ENCODE measurements around the gene MKNK2.

MKNK2 gene

DNA sequence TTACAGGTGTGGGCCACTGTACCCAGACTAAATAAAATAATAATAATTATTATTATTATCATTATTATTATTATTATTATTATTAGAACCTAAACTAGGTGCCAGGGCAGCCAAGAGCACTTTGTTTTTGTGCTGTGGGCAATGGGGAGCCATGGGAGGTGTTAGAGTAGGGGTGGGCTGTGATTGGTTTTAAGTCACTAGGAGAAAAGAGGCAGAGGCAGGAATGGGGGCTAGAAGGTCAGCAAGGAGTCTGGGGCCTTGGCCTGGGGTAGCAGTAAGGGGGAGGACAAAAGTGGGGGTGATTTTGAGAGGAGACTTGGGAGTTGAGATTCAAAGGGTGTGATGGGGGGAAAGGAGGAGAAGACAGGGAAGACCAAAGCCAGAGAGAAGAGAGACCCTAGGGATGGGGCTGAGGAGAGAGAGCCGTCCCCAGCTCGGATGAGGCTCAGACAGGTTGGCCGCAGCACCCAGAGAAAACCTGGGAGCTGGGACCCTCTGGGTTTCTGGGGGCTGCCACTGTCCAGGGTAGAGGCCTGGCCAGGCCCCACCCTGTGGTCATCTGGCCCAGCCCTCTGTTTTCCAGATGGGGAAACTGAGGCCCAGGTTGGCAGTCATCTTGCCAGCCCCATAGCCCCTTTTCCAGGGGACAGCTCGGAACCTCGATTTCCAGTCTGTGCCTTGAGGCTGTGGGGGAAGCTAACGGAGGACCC is 17.8 kb downstream of the MKNK2 start:
- no peak for FAIRE-seq
- DNase-seq (ENCODE audit: low spot score): no peak

DNA sequence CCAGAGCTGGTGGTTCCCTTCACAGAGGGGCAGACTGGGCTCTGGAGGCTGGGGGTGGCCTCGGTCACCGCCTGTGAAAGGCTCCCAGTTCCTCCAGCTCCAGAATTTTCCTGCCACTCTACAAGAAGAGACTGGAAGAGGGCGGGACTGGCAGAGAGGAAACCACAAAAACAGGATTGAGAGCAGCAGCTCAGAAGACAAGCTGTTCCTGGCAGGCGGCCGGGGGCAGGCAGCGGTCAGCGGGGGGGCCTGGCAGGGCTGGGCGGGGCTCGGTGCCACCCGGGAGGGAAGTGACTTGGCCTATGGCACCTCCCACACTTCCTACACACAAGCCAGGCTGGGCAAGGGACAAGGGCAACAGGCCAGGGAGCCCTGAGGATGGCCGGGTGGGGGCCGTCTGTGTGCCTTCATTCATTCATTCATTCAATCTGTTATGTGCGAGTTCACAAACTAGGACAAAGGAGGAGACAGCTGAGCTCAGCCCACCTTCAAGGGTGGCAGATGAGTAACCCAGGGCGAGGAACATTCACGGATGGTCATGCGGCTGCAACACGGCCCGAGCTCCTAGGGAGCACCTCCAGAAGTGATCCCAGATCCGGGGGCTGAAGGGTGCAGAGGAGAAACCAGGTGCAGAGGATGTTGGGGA is 18.6 kb downstream of the MKNK2 start:
- peak; percentile 85 for FAIRE-seq
- DNase-seq (ENCODE audit: low spot score): peak; percentile 94

GRCh38 chr19:2027361-2027760 is 23.7 kb downstream of the MKNK2 start:
- DNase-seq (ENCODE audit: low spot score) (no peak), FAIRE-seq (no peak)

GRCh38 chr19:2026770-2027169 is 24.3 kb downstream of the MKNK2 start:
- no peak for DNase-seq (ENCODE audit: low spot score)
- no peak for FAIRE-seq

DNA sequence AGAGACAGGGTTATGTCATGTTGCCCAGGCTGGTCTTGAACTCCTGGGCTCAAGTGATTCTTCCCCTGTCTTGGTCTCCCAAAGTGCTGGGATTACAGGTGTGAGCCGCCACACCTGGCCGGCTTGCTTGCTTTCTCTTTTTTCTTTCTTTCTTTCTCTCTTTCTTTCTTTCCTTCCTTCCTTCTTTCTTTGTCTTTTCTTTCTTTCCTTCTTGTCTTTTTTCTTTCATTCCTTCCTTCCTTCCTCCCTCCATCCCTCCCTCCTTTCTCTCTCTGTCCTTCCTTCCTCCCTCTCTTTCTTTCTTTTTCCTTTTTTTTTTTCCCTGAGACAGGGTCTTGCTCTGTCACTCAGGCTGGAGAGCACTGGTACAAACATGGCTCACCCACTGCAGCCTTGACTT is 28.8 kb downstream of the MKNK2 start:
- FAIRE-seq: no peak
- no peak for DNase-seq (ENCODE audit: low spot score)

DNA sequence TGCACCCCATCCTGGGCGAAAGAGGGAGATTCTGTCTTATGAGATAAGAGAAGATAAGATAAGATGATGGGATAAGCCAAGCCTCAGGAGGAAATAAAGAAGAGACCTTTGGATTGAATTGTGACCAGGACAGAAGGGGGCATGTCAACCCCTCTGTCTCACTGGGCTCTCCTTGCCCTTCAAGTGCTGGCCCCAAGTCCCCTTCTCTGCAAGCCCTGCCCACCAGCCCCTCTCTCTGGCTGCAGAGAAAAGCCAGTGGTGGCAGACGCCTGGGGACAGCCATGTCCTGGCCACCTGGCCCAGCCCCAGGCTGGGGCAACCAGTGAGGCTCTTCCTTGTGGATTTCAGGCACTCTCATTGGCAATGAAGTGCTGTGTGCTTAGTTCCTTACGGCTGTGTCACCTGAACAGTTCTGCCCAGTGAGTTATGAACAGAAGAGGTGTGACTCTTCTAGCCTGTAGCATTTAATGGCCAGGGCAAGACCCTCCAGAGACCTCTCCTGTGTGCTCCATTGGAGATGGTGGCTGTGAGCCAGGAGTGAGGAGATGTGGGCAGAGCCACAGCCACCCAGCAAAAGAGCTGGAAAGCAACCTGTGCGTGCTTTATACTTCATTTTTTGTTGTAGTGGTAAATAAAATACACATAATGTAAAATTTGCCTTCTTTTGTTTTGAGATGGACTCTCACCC is 29.4 kb downstream of the MKNK2 start:
- no peak for DNase-seq (ENCODE audit: low spot score)
- no peak for FAIRE-seq

- DNase-seq (ENCODE audit: low spot score) (no peak), FAIRE-seq (no peak)
Measured at GRCh38 chr19:2018752-2019151, 32.3 kb downstream of the MKNK2 start.

GRCh38 chr19:2016041-2016807 is 34.8 kb downstream of the MKNK2 start:
- DNase-seq (ENCODE audit: low spot score): peak; percentile 39
- no peak for FAIRE-seq

DNA sequence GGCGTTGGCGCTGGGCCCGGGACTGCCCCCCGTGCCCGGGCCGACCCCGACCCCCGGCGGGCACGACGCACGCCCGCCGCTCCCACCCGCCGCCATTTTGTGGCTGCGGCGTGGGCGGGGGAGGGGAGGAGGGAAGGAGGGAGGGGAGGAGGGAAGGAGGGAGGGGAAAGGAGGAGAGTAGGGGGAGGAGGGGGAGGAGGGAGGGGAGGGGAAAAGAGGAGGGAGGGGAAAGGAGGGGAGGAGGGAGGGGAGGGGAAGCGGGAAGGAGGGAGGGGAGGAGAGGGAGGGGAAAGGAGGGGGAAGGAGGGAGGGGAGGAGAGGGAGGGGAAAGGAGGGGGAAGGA is 35.5 kb downstream of the MKNK2 start, which contains the start of gene BTBD2:
Gene BTBD2 (minus strand): TSS at position 107 of the 343 bp plus-strand sequence. CDS start 11 bp downstream, at position 96.
- no peak for FAIRE-seq
- DNase-seq (ENCODE audit: low spot score): peak; percentile 6

GRCh38 chr19:2014731-2015607 is 36.1 kb downstream of the MKNK2 start:
- no peak for FAIRE-seq
- DNase-seq (ENCODE audit: low spot score): no peak

GRCh38 chr19:2014131-2014571 is 36.9 kb downstream of the MKNK2 start:
- DNase-seq (ENCODE audit: low spot score): no peak
- FAIRE-seq: no peak

GRCh38 chr19:2013683-2013961 is 37.4 kb downstream of the MKNK2 start:
- FAIRE-seq (no peak), DNase-seq (ENCODE audit: low spot score) (no peak)

- DNase-seq (ENCODE audit: low spot score) (no peak), FAIRE-seq (no peak)
Measured at GRCh38 chr19:2012941-2013682, 37.9 kb downstream of the MKNK2 start.

DNA sequence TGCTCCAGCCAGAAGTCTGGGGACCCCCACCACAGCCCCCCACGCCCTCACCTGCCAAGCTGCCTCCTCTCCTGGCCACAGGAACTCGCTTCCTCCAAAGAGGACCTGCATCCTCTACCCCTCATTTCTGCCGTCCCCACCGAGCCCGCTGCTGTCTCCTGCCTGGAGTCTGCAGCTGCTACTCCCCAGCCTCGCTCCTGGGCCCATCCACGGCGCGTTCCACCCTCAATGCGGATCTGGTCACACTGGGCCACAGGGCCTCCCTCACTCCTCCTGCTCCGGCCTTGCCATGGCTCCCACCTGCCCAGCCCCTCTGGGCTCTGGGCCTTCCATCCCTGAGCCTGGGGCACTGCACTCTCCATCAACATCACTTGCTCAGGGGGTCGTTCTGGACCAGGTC is 39.9 kb downstream of the MKNK2 start:
- DNase-seq (ENCODE audit: low spot score) (no peak), FAIRE-seq (no peak)

DNA sequence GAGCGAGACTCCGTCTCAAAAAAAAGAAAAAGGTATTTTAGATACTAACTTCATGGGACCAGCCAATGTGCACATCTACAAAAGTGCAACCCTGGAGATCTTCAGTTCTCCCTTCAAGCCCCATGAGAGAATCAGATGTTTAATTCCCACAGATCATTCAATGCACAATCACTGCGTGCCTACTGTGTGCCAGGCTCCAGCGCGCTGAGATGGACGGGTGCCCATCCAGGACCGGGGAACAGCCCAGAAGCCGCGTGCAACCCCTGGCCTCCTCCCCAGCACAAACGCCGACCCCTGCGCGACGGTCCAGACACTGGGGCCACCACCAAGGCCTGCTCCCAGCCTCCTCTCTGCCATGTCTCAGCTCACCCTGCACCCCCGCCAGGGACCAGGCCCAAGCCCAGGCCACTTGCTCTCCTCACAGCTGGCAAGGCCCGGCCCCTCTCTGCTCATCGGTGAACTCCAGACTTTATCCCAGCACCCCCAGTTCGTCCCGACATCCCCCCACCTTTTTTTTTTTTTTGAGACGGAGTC is 40.8 kb downstream of the MKNK2 start:
- DNase-seq (ENCODE audit: low spot score) (no peak), FAIRE-seq (no peak)

DNA sequence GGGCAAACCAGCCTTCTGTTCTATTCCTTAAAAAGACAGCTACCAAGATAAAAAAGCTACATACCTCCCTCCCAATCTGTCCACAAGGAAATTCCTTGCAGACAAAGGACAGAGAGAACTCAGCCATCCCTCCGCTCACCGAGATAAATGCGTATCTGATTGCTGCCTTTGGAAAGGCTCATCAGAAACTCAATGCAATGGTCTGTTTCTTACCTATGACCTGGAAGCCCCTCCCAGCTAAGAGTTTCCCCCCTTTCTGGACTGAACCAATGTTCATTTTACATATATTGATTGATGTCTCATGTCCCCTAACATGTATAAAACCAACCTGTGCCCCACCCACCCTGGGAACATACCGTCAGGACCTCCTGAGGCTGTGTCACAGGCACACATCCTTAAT is 47.2 kb downstream of the MKNK2 start:
- DNase-seq (ENCODE audit: low spot score): no peak
- FAIRE-seq: no peak

DNA sequence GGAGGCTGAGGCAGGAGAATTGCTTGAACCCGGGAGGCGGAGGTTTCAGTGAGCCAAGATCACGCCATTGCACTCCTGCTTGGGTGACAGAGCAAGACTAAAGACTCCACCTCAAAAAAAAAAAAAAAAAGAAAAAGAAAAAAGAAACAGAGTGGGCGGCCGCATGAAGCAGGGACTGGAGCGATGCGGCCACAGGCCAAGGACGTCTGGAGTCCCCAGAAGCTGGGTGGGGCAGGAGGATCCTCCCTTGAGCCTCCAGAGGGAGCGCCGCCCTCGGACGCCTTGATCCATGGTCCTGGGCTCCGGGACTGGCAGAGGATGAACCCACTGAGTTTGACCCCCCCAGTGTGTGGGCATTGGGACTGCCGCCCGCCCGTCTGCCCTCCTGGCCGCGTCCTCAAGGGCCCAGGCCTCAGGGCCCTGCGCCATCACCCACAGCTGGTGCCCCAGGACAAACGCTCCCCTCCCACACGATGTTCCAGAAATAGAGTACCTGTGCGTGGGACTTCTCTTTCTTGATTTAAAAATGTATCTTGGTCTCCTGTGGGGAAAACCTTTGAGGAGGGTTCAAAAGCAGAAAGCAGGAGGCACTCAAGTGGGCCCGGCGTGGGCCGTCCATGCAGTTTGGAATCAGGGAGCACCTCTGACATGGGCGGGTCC is 51.1 kb downstream of the MKNK2 start:
- FAIRE-seq: no peak

GRCh38 chr19:1998712-1999708 is 52.0 kb downstream of the MKNK2 start:
- FAIRE-seq (no peak), DNase-seq (ENCODE audit: low spot score) (no peak)

More for the DNA sequence above, 51.1 kb downstream of the MKNK2 start:
- DNase-seq (ENCODE audit: low spot score): no peak

All from RCC 7860 (cell line).